OCI-LY1 (cell line): ENCODE measurements around the gene PSMB4.
"Not testable (repeated sequence)": the region's sequence is repeated elsewhere in the genome, so short reads cannot be mapped to it uniquely, and the experiment has no call there.

Source experiments
- H2AFZ ChIP-seq: fragments of 200-600 bp; sonication (generic), shearing (Covaris generic); 2 replicates; pipeline ENCODE4 v1.6.0; 2014; ENCODE audit warnings: antibody characterized with exemption, mild to moderate bottlenecking, low read length
- H3F3A ChIP-seq: fragments of 200-600 bp; sonication (generic), shearing (Covaris generic); 2 replicates; pipeline ENCODE4 v1.6.0; 2014; ENCODE audit warnings: mild to moderate bottlenecking, antibody characterized with exemption, low read length, moderate library complexity; ENCODE audit not compliant: insufficient read depth
- H3K27ac ChIP-seq: fragments of 200-600 bp; sonication (generic); 2 replicates; pipeline ENCODE4 v1.5.1; 2014; ENCODE audit warnings: low read length, mixed run types, mild to moderate bottlenecking, low read depth; ENCODE audit not compliant: poor library complexity, severe bottlenecking
- H3K27me3 ChIP-seq: fragments of 200-600 bp; sonication (generic); 2 replicates; pipeline ENCODE4 v1.6.0; 2014; ENCODE audit warnings: antibody characterized with exemption, mild to moderate bottlenecking, low read length, moderate library complexity; ENCODE audit not compliant: insufficient read depth
- H3K36me3 ChIP-seq: fragments of 200-600 bp; sonication (generic); 2 replicates; pipeline ENCODE4 v1.6.1; 2014; ENCODE audit warnings: mild to moderate bottlenecking, antibody characterized with exemption, low read length, moderate library complexity, mixed read lengths; ENCODE audit not compliant: insufficient read depth
- H3K4me1 ChIP-seq: fragments of 200-600 bp; sonication (generic); 2 replicates; pipeline ENCODE4 v1.5.1; 2014; ENCODE audit warnings: mild to moderate bottlenecking, low read length, moderate library complexity; ENCODE audit not compliant: insufficient read depth, severe bottlenecking
- H3K4me2 ChIP-seq: fragments of 200-600 bp; sonication (generic), shearing (Covaris generic); 2 replicates; pipeline ENCODE4 v1.6.1; 2014; ENCODE audit warnings: low read length
- H3K4me3 ChIP-seq: fragments of 200-600 bp; sonication (generic); 2 replicates; pipeline ENCODE4 v1.5.1; 2014; ENCODE audit warnings: low read length, low read depth, mild to moderate bottlenecking, mixed read lengths; ENCODE audit not compliant: poor library complexity, severe bottlenecking
- H3K79me2 ChIP-seq: fragments of 200-600 bp; shearing (Covaris generic); 2 replicates; pipeline ENCODE4 v1.6.1; 2016; ENCODE audit warnings: mixed run types, low read length, mixed read lengths; ENCODE audit not compliant: insufficient read depth
- H3K9ac ChIP-seq: fragments of 200-600 bp; sonication (generic), shearing (Covaris generic); 2 replicates; pipeline ENCODE4 v1.6.1; 2014; ENCODE audit warnings: mild to moderate bottlenecking, low read length, mixed read lengths
- H3K9me2 ChIP-seq: fragments of 200-600 bp; sonication (generic), shearing (Covaris generic); 2 replicates; pipeline ENCODE4 v1.6.1; 2014; ENCODE audit warnings: low read depth, mild to moderate bottlenecking, low read length, mixed read lengths
- H3K9me3 ChIP-seq: fragments of 200-600 bp; shearing (Covaris generic); 2 replicates; pipeline ENCODE4 v1.6.1; 2014; ENCODE audit warnings: low read length, mixed read lengths
- H4K20me1 ChIP-seq: fragments of 200-600 bp; sonication (generic), shearing (Covaris generic); 2 replicates; pipeline ENCODE4 v1.6.0; 2016; ENCODE audit warnings: mild to moderate bottlenecking, low read length; ENCODE audit not compliant: insufficient read depth
- EZH2 ChIP-seq: fragments of 200-600 bp; sonication (generic), shearing (Covaris generic); IDR thresholded peaks from 2 replicates; pipeline ENCODE4 v1.8.0; 2017; ENCODE audit warnings: borderline replicate concordance, mixed run types, mild to moderate bottlenecking, antibody characterized with exemption, low read length, moderate library complexity, mixed read lengths
- TF ChIP-seq, protein P1 (sequence below): fragments of 200-600 bp; sonication (generic), shearing (Covaris generic); IDR thresholded peaks from 2 replicates; pipeline ENCODE4 v1.5.1; 2017; ENCODE audit warnings: mild to moderate bottlenecking, antibody characterized with exemption, low read length, moderate library complexity, mixed read lengths

The PSMB4 gene

DNA sequence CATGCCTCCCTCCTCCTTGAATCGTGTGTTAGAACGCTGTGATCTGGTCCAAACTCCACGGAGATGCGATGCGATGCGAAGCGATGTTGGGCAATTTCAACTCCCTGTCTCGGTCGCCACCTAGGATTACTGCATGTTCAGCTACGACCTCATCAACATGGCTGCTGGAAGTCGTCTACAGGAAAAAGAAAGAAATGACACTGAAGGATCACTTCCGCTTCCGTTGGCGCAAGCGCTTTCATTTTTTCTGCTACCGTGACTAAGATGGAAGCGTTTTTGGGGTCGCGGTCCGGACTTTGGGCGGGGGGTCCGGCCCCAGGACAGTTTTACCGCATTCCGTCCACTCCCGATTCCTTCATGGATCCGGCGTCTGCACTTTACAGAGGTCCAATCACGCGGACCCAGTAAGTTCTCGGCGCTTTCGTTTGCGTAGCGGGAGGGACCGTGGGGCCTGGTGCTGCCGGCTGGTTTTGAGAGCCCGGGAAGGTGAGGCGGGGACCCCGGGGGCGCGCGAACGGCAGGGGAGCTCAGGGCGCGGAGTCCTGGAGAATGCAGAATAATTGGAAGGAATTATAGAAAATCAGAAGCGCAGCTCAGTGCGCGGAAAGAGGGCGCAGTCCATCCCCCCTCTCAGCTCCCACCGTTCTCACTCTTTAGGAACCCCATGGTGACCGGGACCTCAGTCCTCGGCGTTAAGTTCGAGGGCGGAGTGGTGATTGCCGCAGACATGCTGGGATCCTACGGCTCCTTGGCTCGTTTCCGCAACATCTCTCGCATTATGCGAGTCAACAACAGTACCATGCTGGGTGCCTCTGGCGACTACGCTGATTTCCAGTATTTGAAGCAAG lies at the start of gene PSMB4:
TSS of gene PSMB4 (plus strand) at position 250 of the 848 bp plus-strand sequence. CDS start at position 265, 15 bp downstream.
- Histone ChIP-seq H3K79me2 (peaks cover 13% of the 10 kb centered on the region), H3K36me3 (peaks cover 41% of the 10 kb centered on the region), H3K27me3 (no peaks in the 10 kb centered on the region), H3K9me3 (0 out of 2 replicates have a peak, but pooled peaks cover 2% of the 10 kb centered on the region), H3F3A (no peaks in the 10 kb centered on the region), H3K9ac (peak within 1 kb of the TSS; percentile 83), H3K4me2 (peak within 1 kb of the TSS; percentile 88), H3K9me2 (no peaks in the 10 kb centered on the region), H3K4me3 (peak within 1 kb of the TSS; percentile 77), H2AFZ (no peak within 1 kb of the TSS), H3K4me1 (peaks cover 20% of the 10 kb centered on the region), H3K27ac (peak within 1 kb of the TSS; percentile 19), H4K20me1 (no peaks in the 10 kb centered on the region)
- TF ChIP-seq EZH2: no peak
- TF ChIP-seq, protein P1, sequence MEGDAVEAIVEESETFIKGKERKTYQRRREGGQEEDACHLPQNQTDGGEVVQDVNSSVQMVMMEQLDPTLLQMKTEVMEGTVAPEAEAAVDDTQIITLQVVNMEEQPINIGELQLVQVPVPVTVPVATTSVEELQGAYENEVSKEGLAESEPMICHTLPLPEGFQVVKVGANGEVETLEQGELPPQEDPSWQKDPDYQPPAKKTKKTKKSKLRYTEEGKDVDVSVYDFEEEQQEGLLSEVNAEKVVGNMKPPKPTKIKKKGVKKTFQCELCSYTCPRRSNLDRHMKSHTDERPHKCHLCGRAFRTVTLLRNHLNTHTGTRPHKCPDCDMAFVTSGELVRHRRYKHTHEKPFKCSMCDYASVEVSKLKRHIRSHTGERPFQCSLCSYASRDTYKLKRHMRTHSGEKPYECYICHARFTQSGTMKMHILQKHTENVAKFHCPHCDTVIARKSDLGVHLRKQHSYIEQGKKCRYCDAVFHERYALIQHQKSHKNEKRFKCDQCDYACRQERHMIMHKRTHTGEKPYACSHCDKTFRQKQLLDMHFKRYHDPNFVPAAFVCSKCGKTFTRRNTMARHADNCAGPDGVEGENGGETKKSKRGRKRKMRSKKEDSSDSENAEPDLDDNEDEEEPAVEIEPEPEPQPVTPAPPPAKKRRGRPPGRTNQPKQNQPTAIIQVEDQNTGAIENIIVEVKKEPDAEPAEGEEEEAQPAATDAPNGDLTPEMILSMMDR: peak; percentile 50

DNA sequence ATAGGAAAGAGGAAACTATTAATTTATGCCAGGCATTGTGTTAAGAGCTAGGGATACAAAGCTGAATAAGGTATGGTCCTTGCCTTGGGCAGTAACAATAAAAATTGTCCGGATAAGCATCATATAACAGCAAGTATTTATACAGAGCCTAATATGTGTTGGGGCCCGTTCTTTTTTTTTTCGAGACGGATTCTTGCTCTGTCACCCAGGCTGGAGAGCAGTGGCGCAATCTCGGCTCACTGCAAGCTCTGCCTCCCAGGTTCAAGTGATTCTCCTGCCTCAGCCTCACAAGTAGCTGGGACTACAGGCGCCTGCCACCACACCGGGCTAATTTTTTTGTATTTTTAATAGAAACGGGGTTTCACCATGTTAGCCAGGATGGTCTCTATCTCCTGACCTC lies 49.0 kb upstream of the PSMB4 start:
- H3K4me1 ChIP-seq: peaks cover 20% of the 10 kb centered on the region
- H3K36me3 ChIP-seq: not testable (repeated sequence)

DNA sequence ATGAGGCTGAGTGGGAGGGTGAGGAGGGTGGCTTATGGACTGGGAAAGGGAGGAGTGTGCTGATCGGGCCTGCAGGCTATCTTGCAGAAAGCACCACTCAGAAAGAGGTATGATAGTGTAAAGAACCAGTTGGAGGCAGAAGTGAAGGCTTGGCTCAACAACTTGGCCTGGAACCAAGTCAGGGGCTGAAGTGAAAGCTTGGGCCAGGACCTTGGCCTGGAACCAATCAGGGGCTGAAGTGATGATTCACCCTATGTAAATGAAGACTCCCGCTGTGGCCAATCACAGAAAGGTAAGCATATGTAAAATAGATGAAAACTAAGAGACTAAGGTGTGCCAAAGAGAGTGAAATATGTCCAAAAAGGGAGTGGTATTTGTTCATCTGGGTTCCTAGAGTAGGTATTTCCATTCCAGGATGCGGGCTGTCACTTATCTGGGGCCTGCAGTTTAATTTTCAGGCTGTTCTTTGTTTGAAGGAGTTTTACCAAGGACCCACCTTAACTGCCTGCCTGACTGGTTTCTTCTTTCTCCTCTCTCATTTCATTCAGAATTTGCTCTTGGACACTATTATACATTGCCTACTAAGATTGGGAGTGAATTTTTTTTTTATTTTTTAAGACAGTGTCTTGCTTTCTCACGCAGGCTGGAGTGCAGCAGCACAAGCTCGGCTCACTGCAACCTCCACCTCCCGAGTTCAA lies 47.2 kb upstream of the PSMB4 start:
- no peak overlapping the region for H3K4me3 ChIP-seq

More for the DNA sequence above, 49.0 kb upstream of the PSMB4 start:
- not testable (repeated sequence) for H3K4me2 ChIP-seq, H4K20me1 ChIP-seq, H3K27ac ChIP-seq, H3K9me3 ChIP-seq, H3K9me2 ChIP-seq, H3K4me3 ChIP-seq, H3K27me3 ChIP-seq, H3K9ac ChIP-seq, H3K79me2 ChIP-seq, H3F3A ChIP-seq, H2AFZ ChIP-seq

More for the DNA sequence above, 47.2 kb upstream of the PSMB4 start:
- peaks cover 7% of the 10 kb centered on the region; the same call in 1 of the 2 replicates for H3K9me3 ChIP-seq
- no peaks in the 10 kb centered on the region for H3K36me3 ChIP-seq
- H3K9ac ChIP-seq: no peak overlapping the region
- H3K79me2 ChIP-seq: no peaks in the 10 kb centered on the region
- H3K27me3 ChIP-seq: no peaks in the 10 kb centered on the region
- no peaks in the 10 kb centered on the region for H3K9me2 ChIP-seq
- no peak overlapping the region for H2AFZ ChIP-seq
- H3K27ac ChIP-seq: no peak overlapping the region
- no peak for TF ChIP-seq EZH2
- TF ChIP-seq, protein P1: no peak
- H4K20me1 ChIP-seq: no peaks in the 10 kb centered on the region
- no peak overlapping the region for H3K4me2 ChIP-seq
- H3F3A ChIP-seq: no peaks in the 10 kb centered on the region
- peaks cover 10% of the 10 kb centered on the region for H3K4me1 ChIP-seq
